C4-2B (cell line): ENCODE results near the gene CYBB.

Experiments used
- CTCF ChIP-seq: fragments of 450-650 bp; conservative IDR thresholded peaks from 2 replicates; pipeline ENCODE4 v1.5.1; 2017; ENCODE audit warnings: mild to moderate bottlenecking
- ZFX ChIP-seq: fragments of 450-650 bp; IDR thresholded peaks from 2 replicates; pipeline ENCODE4 v1.6.1; 2017

GRCh38 chrX:37779857-37780256 is at the start of gene CYBB:
- TF ChIP-seq CTCF (no peak), ZFX (no peak)
